Right ventricle myocardium inferior (tissue), 1 donor: ENCODE data around the gene ANKRD11. TPM values are rescaled to one million over a fixed set of nuclear protein-coding genes. Genes with fewer than 3 reads are reported as not detected.
"Not testable (repeated sequence)": the region's sequence is repeated elsewhere in the genome, so short reads cannot be mapped to it uniquely, and the experiment has no call there.

Experiments used
- ATAC-seq: fragments of 200-7000 bp; cut with Tn5 transposase; one replicate; pipeline ENCODE4 v1.9.1; 2020; ENCODE audit warnings: mild to moderate bottlenecking, moderate library complexity
- DNase-seq: peaks from one replicate; pipeline ENCODE4 v3.0.0; 2021; ENCODE audit errors: missing footprints
- intact Hi-C: fragments of 100-400 bp; cut with DNase I; formaldehyde crosslinking; loops from one replicate; pipeline ENCODE4 v1.11.0; 2022
- total RNA-seq: library from RNA; stranded (reverse); fragmentation: NEBNext Ultra II Directional; extraction: Animal tissue kit (Norgen Biotek cat#: 25700); gene quantifications from one replicate; pipeline ENCODE4 v1.2.1, GENCODE V29; 2021
- donor health status: DM: no; HTN: yes; CAD: no; lungs with severe emphysema.

ANKRD11 gene
- total RNA-seq, 1 donor from 2014 or later, result 64.9 TPM

DNA sequence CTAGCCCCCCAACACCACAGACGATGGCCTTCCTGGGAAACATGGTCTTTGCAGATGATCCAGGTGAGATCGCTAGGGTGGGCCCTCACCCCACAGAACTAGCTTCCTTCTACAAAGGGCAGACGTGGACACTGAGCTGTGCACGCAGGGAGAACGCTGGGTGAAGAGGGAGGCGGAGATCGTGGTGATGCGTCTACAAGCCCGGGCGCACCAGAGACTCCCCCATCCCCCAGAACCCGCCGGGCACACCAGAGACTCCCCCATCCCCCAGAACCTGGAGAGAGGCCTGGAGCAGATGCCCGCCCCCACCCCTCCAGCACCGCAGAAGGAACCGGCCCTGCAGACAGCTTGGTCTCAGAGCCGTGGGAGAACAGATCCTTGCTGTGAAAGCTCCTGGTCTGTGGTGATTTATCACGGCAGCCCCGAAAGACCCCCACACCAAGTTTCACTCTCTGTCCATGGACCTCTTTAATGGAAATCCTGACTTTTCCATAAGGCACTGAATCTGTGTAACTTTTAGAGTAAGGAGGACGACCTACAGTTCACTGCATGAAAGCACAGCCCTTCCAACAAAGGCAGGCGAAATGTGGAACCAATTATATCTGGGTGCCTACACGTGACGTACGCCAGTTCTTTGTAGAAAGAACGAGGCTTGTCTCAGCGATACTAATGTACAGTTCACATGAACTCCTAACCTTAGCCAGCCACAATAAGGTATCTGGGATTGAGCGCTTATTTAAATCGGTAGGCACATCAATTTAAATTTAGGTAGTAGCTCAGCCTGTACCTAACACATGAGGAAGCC lies 88.5 kb downstream of the ANKRD11 start:
- DNase-seq, result no peak
- intact Hi-C loops, result no loop called here
- ATAC-seq, result no peak

DNA sequence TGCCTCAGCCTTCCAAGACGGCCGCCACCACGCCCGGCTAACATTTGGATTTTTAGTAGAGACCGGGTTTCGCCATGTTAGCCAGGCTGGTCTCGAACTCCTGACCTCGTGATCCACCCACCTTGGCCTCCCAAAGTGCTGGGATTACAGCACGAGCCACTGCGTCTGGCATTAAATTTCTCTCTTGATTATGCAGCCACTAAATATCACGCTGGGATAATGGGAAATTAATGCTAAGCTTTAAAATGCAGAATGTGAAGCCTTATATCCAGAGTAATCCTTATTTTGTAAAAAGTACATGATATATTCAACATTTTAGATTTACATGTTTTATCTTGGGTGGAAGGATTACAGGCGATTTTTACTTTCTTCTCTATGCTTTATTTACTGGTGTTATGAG lies 89.2 kb downstream of the ANKRD11 start:
- DNase-seq (no peak), ATAC-seq (no peak)
- intact Hi-C loops, result no loop called here

DNA sequence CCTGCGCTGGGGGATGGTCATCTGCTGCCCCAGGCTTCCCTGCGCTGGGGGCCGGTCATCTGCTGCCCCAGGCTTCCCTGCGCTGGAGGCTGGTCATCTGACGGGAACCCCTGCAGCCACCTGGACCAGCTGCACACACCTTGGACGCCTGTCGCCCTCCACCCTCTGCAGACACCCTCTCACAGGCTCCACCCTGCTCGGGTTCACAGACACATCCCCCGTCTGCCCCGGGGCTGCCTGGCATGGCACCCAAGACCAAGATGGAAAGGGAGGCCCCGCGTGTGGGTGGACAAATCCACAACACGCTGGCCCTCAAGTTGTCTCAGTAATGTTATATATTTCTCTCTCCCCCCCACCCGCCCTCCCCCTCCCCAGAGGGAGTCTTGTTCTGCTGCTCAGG lies 89.6 kb downstream of the ANKRD11 start:
- no peak for ATAC-seq
- intact Hi-C loops, result no loop called here
- no peak for DNase-seq

DNA sequence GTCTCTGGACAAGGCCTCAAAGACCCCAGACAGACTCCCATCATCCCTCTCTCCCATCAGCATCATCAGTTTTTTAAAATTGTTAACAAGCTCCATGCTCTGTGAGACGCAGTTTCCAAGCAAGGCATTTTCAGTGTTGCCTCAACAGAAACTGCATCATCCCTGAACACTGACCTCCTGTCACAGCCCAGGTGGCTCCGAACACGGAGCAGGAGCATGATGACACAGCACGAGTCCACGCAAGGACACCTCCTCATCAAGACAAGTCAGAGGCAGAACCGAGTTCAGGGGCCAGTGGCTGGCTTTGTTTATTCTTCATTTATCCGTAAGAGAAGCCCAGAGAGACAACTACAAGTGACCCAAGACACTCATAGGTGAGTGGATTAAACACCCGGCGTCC lies 91.4 kb downstream of the ANKRD11 start:
- intact Hi-C loops, result no loop called here
- DNase-seq, result no peak
- ATAC-seq, result no peak

DNA sequence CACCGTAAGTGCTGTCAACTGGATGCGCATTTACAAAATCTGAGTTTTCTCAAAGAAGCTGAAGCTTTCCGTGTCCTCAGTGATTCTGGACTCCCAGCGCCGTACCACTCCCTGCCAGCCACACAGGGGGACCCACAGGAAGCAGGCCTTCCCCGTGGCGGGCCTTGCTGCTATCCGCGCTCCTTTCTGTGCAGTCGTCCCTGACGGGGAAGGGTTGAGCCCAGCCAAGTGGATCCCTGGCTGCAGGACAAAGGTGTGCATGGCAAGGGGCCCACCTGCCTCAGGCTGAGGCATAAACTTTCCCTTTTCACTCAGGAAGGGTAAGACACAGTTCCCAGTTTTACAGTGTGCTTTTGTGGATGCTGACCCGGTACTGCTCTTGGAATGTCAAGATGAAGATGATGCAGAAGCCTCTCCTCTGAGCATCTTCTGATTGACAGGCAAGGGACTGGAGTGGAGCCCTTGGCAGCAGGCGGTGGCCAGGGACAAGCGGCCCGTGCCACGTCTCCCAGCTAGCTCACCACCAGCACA lies 93.0 kb downstream of the ANKRD11 start:
- ATAC-seq, result no peak
- peak; percentile 47 for DNase-seq
- intact Hi-C loops, result no loop called here

DNA sequence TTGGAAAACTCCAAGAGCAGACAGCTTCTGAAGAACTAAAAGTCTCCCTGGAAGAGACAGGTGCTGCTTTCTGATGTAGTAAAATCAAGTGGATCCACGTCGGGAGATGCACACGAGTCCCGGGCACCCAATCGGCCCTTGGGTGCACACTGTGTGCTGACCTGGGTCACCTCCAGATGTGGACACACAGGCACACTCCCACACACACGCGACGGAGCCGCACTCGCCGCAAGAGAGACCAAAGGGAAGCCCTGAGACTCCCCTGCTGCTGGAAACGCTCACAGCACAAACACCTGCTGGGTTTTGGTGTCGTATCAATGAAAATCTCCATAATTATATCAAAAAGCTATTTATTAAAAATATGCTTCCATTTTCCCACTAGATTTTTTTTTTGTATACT lies 94.2 kb downstream of the ANKRD11 start:
- intact Hi-C loops, result no loop called here
- no peak for ATAC-seq
- no peak for DNase-seq

DNA sequence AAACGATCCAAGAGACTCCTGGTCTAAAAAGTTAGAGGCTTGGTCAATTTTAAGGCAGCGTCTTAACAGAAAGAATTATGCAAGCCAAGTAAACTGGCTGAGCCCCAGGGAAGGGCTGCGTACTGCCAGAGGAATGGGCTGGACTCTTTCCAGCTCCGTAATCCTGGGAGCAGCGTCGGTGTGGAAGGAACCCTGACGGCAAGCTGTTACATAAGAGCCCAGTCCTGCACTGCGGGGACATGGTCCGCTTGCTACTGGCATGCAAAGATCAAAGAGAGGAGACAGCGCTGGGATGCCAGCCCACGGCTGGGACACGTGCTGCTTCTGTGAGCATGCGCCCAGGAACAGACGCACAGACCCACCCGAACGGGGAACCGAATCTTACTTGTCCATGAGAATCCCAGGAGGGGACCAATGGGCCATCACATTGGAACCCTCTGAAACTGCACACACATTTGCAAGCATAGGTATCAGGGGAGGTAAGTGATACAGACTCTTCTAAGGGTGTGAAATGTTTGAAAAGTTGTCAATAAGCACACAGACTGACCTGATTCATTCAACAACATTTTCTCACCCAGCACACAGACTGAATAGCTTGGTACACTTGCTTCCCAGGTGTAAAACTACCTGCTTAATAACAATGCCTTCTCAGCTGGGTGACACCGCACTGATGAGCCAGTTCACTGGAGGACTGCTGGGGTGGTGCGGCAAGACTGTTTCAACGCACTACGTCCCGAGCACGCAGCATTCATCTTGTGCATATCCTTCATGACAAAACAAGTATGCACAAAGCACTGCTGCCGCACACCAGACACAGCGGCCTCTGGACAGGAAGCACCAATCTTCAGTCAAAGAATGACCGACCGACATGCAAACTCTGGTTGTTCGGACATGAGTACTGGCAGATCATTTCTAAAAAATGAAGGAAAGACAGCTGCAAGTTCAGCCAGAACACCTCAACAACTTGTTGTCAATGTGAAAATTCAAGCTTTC lies 94.9 kb downstream of the ANKRD11 start:
- DNase-seq (peak; percentile 89), ATAC-seq (peak; percentile 94)
- intact Hi-C loops, result no loop called here

DNA sequence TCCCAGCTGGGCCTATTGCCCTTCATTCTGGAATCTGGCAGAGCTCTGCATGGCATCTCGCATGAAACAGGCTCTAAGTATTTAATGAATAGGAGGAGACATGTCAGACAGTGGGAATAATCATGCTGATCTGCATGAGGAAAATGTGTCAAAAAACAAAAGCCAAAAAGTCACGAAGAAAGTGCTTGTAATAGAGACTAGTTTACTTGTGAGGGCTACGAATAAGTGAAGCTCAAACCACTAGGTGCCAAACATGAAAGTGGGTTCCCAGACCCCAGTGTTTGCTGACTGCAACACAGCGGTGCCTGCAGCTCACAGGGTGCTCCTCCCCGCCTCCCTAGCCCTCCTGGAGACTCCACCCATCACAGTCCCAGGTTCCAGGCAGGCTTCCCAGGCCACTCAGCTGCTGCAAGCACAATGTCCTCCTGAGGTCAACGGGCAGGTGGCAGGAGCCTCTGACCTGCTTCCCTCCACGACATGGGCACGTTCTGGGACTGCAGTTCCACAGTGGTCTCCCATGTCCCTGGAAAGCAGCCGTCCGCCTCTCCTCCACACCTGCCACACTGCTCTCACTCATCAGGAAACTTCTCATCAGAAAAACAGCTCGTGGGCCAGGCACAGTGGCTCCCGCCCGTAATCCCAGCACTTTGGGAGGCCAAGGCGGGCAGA lies 96.5 kb downstream of the ANKRD11 start:
- ATAC-seq (peak; percentile 73), DNase-seq (no peak)
- intact Hi-C loops, result no loop called here

DNA sequence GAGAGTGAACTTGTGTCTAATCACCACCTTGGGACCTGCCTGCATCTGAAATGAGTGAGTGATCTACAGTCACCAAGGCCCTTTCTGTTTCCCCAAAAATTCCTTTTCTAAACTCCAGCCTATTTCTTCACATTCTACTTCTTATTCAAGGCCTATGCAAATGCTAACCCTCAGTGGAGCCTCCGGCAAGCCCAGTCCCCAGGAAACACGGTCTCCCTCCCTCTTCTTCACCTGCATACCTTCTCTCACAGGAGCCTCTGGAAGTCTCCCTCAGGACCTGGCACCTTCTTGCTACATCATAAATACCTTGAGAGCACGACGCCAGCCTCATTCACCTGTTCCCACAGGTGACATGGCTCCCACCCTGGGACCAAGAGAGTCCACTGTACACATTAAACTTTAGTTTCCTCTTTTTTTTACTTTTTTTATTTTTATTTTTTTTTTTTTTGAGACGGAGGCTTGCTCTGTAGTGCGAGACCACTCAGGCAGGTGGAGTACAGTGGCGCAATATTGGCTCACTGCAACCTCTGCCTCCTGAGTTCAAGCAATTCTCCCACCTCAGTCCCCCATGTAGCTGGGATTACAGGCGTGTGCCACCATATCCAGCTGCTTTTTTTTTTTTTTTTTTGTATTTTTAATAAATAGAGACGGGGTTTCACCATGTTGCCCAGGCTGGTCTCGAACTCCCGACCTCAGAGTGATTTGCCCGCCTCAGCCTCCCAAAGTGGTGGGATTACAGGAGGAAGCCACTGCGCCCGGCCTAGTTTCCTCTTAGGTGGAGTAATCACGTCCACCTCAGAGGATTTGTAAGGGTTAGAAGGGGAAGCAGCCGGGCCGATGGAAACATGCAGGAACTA lies 97.3 kb downstream of the ANKRD11 start:
- ATAC-seq, result no peak
- intact Hi-C loops, result no loop called here
- peak; percentile 68 for DNase-seq

DNA sequence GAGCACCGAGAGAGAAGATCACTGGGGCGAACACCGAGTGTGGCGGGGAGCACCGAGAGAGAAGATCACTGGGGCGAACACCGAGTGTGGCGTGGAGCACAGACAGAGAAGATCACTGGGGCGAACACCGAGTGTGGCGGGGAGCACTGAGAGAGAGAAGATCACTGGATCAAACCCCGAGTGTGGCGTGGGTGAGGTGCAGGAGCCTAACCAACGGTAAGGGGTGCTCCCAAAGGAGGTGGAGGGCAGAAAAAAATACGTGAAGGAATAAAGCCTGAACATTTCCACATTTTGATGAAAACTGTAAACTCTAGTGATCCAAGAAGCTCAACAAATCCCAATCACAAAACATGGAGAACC lies 100.2 kb downstream of the ANKRD11 start:
- DNase-seq, ATAC-seq, intact Hi-C loops: not testable (repeated sequence)

DNA sequence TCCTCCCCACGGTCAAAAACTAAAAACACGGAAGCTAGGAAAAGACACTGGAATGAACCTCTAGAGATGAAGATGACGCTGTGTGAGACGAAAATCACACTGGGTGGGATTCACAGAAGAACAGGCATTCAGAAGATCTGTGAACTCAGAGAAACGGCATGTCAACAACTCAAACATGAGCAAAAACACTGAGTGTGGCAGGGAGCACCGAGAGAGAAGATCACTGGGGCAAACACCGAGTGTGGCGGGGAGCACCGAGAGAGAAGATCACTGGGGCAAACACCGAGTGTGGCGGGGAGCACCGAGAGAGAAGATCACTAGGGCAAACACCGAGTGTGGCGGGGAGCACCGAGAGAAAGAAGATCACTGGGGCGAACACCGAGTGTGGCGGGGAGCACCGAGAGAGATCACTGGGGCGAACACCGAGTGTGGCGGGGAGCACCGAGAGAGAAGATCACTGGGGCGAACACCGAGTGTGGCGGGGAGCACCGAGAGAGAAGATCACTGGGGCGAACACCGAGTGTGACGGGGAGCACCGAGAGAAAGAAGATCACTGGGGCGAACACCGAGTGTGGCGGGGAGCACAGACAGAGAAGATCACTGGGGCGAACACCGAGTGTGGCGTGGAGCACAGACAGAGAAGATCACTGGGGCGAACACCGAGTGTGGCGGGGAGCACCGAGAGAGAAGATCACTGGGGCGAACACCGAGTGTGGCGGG lies 100.7 kb downstream of the ANKRD11 start:
- DNase-seq, intact Hi-C loops, ATAC-seq: not testable (repeated sequence)

DNA sequence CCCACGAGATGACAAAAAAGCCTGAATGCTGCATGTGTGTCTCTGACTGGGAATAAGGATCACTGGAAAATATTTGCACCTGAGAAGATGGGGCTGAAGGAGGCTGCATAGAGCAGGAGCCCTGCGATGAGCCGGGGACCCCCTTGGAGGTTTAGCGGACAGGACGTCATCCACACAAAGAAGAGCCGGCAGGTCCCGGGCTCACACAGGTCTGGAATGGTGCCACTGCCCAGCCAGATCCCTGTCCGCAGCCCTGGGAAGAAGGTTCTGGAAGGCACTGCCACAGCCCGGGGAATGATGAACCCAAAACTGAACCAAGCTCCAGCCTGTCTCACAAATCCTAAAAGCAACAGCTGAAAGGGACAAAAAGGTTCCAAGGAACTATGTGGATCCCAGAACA lies 101.8 kb downstream of the ANKRD11 start:
- ATAC-seq, result no peak
- intact Hi-C loops, result no loop called here
- no peak for DNase-seq

DNA sequence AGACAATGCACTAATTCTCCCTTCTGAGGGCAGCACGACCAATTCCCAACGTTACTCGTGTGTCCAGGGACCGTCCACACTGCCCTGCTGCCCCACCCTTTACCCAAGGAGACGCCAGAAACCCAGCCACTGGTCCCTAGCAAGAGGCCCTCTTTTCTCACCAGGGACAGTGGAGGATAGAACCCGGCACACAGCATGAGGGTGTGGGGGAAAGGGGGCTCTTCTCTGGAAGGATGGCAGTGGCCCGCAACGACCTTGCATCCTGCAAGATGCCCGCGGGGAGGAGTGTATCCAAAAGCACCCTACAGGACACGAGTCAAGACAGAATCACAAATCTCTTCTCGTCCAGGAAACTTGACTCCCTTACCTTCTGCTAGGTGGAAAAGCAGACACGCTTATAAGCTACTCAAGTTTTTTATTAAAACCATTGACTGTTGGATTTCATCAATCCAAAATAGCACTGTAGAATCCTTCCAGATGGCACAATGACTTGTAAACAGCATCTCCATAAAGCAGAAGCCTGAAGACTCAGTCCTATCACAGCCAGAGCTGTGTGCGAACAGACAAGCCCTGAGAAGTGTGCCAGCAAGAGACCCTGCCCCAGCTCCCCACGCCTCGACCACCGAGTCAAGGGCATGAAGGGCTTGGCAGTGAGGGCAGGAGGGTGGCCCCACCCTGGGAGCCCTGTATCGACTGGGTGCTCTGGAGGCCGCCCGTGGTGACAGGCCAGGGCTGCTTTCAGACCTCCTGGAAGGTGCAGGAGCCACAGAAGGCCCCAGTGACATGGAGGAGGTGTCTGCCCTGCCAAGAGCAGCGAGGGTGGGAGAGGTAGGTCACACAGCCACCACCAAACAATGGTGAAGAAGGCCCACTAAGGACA lies 103.8 kb downstream of the ANKRD11 start:
- DNase-seq (no peak), ATAC-seq (no peak)
- intact Hi-C loops, result no loop called here

DNA sequence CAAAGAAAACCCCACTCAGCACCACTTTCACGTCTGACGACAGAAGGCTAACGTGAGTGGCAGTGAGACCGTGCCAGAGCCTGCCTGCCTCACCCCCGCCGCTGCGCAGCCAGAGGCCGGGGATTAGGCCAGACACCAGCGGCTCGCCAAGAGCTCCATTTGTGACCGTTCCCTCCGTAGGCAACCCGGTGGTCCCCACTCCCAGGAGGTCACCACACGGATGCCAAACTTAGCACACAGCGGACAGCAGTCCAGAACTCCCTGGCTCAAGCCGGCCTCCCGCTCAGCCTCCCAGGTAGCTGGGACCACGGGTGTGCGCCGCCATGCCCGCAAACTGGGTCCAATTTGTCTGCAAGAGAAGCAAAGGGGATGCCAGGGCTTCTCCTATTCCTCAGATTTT lies 104.6 kb downstream of the ANKRD11 start:
- DNase-seq (no peak), ATAC-seq (no peak)

DNA sequence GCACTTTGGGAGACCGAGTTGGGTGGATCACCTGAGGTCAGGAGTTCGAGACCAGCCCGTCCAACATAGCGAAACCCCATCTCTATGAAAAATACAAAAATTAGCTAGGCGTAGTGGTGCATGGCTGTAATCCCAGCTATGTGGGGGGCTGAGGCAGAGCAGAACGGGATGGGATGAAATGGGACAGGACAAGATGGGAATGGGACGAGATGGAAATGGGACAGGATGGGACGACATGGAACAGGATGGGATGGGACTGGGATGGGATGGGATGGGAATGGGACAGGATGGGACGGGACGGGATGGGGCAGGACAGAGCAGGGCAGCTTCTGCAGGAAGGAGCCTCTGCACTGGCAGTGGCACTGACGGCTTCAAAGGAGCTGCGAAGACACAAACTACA lies 106.1 kb downstream of the ANKRD11 start:
- no peak for DNase-seq
- ATAC-seq, result no peak
- intact Hi-C loops, result loop anchor here (5.0 kb wide), 1 partner anchor 52 kb away; no protein-coding TSS in a partner anchor

More for the DNA sequence above, 104.6 kb downstream of the ANKRD11 start:
- intact Hi-C loops, result no loop called here
